Measurements from ENCODE around the gene ISL2.
A peak's percentile ranks its signal among the peaks of the same experiment; 100 is the strongest.

Gene ISL2

DNA sequence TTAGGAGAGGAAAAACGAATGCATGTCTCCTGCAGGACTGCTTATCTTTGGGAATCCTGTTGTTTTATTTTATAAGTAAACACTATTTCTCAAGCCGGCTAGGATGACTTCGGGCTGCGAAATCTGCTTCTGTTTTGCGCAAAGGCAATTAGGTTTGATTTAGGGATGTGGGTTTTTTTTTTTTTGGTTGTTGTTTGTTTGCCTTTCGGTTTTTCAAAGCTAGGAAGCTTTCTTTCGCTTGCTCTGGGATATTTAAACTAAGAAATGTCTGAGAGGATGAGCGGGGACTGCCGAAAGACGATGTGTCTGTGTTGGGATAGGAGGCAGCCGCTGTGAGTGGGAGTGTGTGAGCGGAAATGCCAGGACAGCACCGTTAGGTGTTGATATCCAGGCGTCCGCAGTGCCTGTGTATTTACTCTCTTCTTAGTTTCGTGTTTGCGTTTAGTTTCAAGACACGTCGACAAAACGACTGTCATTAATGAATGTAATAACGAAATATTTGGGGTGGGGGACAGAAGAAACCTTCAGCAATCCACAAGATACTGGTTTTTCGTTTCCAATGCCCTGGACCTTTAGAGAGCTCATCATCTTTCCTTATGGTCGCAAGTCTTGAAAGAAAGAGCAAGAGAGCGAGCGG, 604 bp downstream of the ISL2 start:
- TF ChIP-seq MYC (IDR thresholded peaks at IDR 0.05; ENCODE audit: low read depth, low read length) (no peak), POLR2A (IDR thresholded peaks at IDR 0.05; ENCODE audit: extremely low read depth, insufficient read length) (no peak)
- TF ChIP-seq, protein P1, sequence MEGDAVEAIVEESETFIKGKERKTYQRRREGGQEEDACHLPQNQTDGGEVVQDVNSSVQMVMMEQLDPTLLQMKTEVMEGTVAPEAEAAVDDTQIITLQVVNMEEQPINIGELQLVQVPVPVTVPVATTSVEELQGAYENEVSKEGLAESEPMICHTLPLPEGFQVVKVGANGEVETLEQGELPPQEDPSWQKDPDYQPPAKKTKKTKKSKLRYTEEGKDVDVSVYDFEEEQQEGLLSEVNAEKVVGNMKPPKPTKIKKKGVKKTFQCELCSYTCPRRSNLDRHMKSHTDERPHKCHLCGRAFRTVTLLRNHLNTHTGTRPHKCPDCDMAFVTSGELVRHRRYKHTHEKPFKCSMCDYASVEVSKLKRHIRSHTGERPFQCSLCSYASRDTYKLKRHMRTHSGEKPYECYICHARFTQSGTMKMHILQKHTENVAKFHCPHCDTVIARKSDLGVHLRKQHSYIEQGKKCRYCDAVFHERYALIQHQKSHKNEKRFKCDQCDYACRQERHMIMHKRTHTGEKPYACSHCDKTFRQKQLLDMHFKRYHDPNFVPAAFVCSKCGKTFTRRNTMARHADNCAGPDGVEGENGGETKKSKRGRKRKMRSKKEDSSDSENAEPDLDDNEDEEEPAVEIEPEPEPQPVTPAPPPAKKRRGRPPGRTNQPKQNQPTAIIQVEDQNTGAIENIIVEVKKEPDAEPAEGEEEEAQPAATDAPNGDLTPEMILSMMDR (IDR thresholded peaks at IDR 0.05; ENCODE audit: low read depth, low read length) = no peak
- TF ChIP-seq, protein P2, sequence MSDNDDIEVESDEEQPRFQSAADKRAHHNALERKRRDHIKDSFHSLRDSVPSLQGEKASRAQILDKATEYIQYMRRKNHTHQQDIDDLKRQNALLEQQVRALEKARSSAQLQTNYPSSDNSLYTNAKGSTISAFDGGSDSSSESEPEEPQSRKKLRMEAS (IDR thresholded peaks at IDR 0.05; ENCODE audit: low read depth, low read length) = no peak
- peak; percentile 84 for DNase-seq (ENCODE audit: low read depth)
- H3K4me3 ChIP-seq (ENCODE audit: low read depth, low read length) = peak overlapping the region; percentile 77

DNA sequence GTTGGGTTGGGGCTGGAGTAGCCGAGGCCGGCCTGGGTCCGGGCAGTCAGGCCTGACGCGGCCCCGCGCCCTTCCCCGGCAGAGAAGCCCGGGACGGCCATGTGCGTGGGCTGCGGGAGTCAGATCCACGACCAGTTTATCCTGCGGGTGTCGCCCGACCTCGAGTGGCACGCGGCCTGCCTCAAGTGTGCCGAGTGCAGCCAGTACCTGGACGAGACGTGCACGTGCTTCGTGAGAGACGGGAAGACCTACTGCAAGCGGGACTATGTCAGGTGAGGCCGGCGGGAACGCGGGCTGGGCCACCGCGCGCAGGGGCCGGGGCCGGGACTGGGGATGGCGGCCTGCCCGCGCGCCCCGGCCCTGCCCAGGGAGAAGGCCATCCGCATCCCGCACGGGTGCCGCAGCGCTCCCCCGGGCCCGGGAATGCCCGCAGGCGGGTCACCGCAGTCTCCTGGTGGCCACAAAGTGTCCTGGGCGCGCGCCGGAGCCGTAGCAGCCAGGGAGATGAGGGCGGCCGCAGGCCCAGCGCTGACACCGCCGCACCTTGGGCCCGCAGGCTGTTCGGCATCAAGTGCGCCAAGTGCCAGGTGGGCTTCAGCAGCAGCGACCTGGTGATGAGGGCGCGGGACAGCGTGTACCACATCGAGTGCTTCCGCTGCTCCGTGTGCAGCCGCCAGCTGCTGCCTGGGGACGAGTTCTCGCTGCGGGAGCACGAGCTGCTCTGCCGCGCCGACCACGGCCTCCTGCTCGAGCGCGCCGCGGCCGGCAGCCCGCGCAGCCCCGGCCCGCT, 1.3 kb downstream of the ISL2 start:
- TF ChIP-seq MYC (IDR thresholded peaks at IDR 0.05; ENCODE audit: low read depth, low read length) = peak; percentile 94
- TF ChIP-seq POLR2A (IDR thresholded peaks at IDR 0.05; ENCODE audit: extremely low read depth, insufficient read length) = peak; percentile 13
- TF ChIP-seq, protein P1 (IDR thresholded peaks at IDR 0.05; ENCODE audit: low read depth, low read length) = no peak
- TF ChIP-seq, protein P2 (IDR thresholded peaks at IDR 0.05; ENCODE audit: low read depth, low read length) = peak; percentile 95
- H3K4me3 ChIP-seq (ENCODE audit: low read depth, low read length) = peak overlapping the region; percentile 77
- peak; percentile 70 for DNase-seq (ENCODE audit: low read depth)

DNA sequence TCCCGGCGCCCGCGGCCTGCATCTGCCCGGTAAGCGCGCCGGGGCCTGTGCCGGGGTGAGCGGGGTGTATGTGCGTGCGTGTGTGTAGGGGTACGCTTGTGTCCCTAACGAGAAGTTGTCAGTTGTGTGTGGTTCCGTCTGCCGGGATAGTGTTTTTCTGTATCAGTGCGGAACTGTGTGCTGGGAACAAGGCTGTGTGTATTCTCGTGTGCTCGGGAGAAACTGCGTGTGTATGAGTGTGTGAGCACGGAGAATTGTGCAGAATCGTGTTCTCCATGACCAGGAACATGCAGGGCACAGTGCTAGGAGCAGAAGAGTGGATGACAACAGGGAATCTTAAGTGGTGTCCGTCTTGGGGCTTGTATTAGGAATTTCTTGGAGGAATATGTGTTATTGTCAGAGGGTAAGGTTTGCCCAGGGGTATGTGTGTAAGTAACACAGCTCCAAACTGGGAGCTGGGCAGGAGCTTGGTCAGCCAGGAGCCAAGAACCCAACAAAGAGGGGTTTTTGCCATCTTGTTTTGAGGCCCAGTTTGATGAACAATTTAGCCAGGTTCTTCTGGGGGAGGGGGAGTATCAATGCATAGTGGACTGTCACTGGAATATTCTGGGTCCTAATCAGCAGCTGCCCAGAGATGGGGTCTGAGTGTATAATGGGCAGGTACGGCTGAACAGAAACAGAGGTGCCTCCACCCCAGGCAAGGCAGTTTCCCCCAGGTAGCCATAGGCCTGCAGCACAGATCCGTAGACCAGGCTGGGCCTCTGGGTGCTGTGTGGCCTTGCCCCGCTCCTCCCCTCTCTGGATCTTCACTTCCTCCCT, 2.1 kb downstream of the ISL2 start:
- TF ChIP-seq, protein P2 (IDR thresholded peaks at IDR 0.05; ENCODE audit: low read depth, low read length) = 0 out of 2 replicates have a peak, but pooled peaks have one; percentile 2
- no peak for TF ChIP-seq MYC (IDR thresholded peaks at IDR 0.05; ENCODE audit: low read depth, low read length)
- H3K4me3 ChIP-seq (ENCODE audit: low read depth, low read length) = peak overlapping the region; percentile 77
- peak; percentile 58 for DNase-seq (ENCODE audit: low read depth)

DNA sequence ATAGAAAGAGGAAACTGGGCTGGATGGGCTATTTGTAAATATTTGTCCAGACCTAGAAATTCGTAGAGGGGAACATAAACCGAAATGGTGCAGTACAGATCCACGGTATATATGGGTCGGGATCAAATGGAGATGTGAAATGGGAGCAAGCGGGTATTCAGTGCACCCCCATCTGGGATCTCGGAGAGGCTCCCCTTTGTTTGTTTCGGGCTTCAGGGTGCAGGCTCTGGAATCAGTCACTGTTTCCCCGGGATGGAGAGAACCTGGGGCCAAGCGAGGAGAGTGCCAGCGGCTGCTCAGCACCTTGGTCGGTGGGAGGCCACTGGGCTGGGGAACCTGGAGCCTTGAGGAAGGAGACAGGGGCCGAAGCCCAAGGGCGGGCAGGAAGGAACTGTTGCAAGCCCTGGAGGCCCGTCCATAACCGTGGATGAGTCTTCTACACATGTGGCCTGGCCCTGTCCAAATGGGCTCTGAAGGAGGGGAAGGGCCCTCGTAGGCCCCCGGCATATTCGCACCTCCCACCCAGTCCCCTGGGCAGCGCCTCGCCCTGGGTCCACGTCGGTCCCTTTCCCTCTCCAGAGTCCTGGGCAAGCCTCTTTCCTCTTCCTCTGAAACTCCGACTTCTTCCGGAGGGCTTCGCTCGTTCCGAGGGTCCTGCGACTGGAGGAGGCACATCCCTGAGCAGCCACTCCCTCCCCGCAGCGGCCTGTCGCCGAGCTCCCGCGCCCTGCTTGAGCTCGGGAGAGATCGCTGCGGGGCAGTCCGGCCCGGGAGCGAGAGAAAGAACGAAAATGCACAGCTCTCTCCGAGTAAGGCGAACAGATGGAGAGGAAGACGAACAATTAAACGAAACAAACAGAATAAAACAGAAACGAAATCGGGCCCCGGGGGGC, 3.0 kb downstream of the ISL2 start:
- no peak for DNase-seq (ENCODE audit: low read depth)
- TF ChIP-seq, protein P2 (IDR thresholded peaks at IDR 0.05; ENCODE audit: low read depth, low read length) = no peak
- TF ChIP-seq MYC (IDR thresholded peaks at IDR 0.05; ENCODE audit: low read depth, low read length) (no peak), POLR2A (IDR thresholded peaks at IDR 0.05; ENCODE audit: extremely low read depth, insufficient read length) (no peak)
- TF ChIP-seq, protein P1 (IDR thresholded peaks at IDR 0.05; ENCODE audit: low read depth, low read length) = no peak
- peak overlapping the region; percentile 77 for H3K4me3 ChIP-seq (ENCODE audit: low read depth, low read length)

DNA sequence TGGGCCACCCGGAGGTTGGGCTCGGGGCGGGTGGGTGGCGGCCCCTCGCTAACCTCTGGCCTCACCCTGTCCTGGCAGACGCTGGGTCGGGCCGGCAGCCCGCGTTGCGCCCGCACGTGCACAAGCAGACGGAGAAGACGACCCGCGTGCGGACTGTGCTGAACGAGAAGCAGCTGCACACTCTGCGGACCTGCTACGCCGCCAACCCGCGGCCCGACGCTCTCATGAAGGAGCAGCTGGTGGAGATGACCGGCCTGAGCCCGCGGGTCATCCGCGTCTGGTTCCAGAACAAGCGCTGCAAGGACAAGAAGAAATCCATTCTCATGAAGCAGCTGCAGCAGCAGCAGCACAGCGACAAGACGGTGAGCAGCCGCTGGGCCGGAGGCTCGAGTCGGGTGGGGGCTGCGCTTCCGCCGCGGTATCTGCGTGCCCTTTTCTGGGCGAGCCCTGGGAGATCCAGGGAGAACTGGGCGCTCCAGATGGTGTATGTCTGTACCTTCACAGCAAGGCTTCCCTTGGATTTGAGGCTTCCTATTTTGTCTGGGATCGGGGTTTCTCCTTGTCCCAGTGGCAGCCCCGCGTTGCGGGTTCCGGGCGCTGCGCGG, 3.7 kb downstream of the ISL2 start:
- DNase-seq (ENCODE audit: low read depth) = no peak
- TF ChIP-seq, protein P2 (IDR thresholded peaks at IDR 0.05; ENCODE audit: low read depth, low read length) = no peak
- no peak for TF ChIP-seq MYC (IDR thresholded peaks at IDR 0.05; ENCODE audit: low read depth, low read length)
- TF ChIP-seq, protein P1 (IDR thresholded peaks at IDR 0.05; ENCODE audit: low read depth, low read length) = no peak
- TF ChIP-seq POLR2A (IDR thresholded peaks at IDR 0.05; ENCODE audit: extremely low read depth, insufficient read length) = no peak
- H3K4me3 ChIP-seq (ENCODE audit: low read depth, low read length) = no peak overlapping the region

All from NB4 (cell line).